Immature natural killer cell (primary cell): ENCODE results near the gene NFAM1. TPM values are rescaled to one million over a fixed set of nuclear protein-coding genes. Genes with fewer than 3 reads are reported as not detected.

ENCODE experiments used
- DNase-seq, 3 donors: peaks; one replicate each; pipeline ENCODE4 v3.0.0; 2022; ENCODE audit warnings: mixed read lengths in 1 of 3
- H3K27ac Mint-ChIP-seq, 6 donors: one replicate each; pipeline ENCODE4 v1.8.0; 2020; ENCODE audit warnings: mixed read lengths in 6 of 6, mild to moderate bottlenecking in 5 of 6, inconsistent platforms in 4 of 6, moderate library complexity in 3 of 6
- H3K27me3 Mint-ChIP-seq, 3 donors: one replicate each; pipeline ENCODE4 v1.8.0; 2020 to 2021; ENCODE audit warnings: low read depth in 3 of 3, mild to moderate bottlenecking in 3 of 3, mixed read lengths in 3 of 3, moderate library complexity in 3 of 3, inconsistent platforms in 1 of 3
- H3K36me3 Mint-ChIP-seq, 3 donors: one replicate each; pipeline ENCODE4 v1.8.0; 2020; ENCODE audit warnings: mixed read lengths in 3 of 3, inconsistent platforms in 2 of 3, mild to moderate bottlenecking in 2 of 3
- H3K4me1 Mint-ChIP-seq, 2 donors: one replicate each; pipeline ENCODE4 v1.8.0; 2020; ENCODE audit warnings: inconsistent platforms in 2 of 2, mild to moderate bottlenecking in 2 of 2, mixed read lengths in 2 of 2, moderate library complexity in 1 of 2
- H3K4me3 Mint-ChIP-seq, 5 donors: one replicate each; pipeline ENCODE4 v1.8.0; 2020; ENCODE audit warnings: mild to moderate bottlenecking in 5 of 5, mixed read lengths in 5 of 5, inconsistent platforms in 3 of 5, moderate library complexity in 3 of 5
- H3K9me3 Mint-ChIP-seq, 6 donors: one replicate each; pipeline ENCODE4 v1.8.0; 2020; ENCODE audit warnings: mild to moderate bottlenecking in 6 of 6, mixed read lengths in 6 of 6, inconsistent platforms in 4 of 6, moderate library complexity in 3 of 6
- polyA plus RNA-seq, 3 donors: library from polyadenylated mRNA; unstranded; fragments of 300-500 nt; fragmentation: Illumina TruSeq; gene quantifications; one replicate each; pipeline ENCODE4 v1.2.3, GENCODE V29; 2021

The NFAM1 gene
- polyA plus RNA-seq, 3 donors from 2014 or later, result 0.13 to 0.30 TPM; not detected in 1

- no peaks in the 10 kb centered on the region for H3K4me1 Mint-ChIP-seq
- no peaks in the 10 kb centered on the region for H3K36me3 Mint-ChIP-seq
- no peak for DNase-seq
- H3K27ac Mint-ChIP-seq, result no peak overlapping the region
- peaks cover 7 to 19% (median 7%) of the 10 kb centered on the region in 3 donors for H3K27me3 Mint-ChIP-seq
- no peak overlapping the region for H3K4me3 Mint-ChIP-seq
- H3K9me3 Mint-ChIP-seq, result no peaks in the 10 kb centered on the region
Measured at GRCh38 chr22:42361523-42361922, 70.7 kb downstream of the NFAM1 start.

- Mint-ChIP-seq H3K36me3 (no peaks in the 10 kb centered on the region), H3K9me3 (no peaks in the 10 kb centered on the region), H3K27me3 (peaks cover 4 to 9% (median 8%) of the 10 kb centered on the region in 3 donors), H3K4me1 (no peaks in the 10 kb centered on the region), H3K4me3 (no peak overlapping the region), H3K27ac (no peak overlapping the region)
- DNase-seq, result no peak
Measured at GRCh38 chr22:42360348-42360747, 71.9 kb downstream of the NFAM1 start.

GRCh38 chr22:42358643-42359558 is 73.3 kb downstream of the NFAM1 start:
- H3K36me3 Mint-ChIP-seq, result no peaks in the 10 kb centered on the region
- DNase-seq, result no peak
- no peaks in the 10 kb centered on the region for H3K9me3 Mint-ChIP-seq
- H3K4me3 Mint-ChIP-seq, result no peak overlapping the region
- H3K4me1 Mint-ChIP-seq, result no peaks in the 10 kb centered on the region
- H3K27ac Mint-ChIP-seq, result no peak overlapping the region
- H3K27me3 Mint-ChIP-seq, result peaks cover 5 to 9% (median 6%) of the 10 kb centered on the region in 3 donors

- no peak for DNase-seq
- no peaks in the 10 kb centered on the region for H3K36me3 Mint-ChIP-seq
- H3K9me3 Mint-ChIP-seq, result no peaks in the 10 kb centered on the region
- no peak overlapping the region for H3K27ac Mint-ChIP-seq
- H3K27me3 Mint-ChIP-seq, result peaks cover 5 to 9% (median 6%) of the 10 kb centered on the region in 3 donors
- no peak overlapping the region for H3K4me3 Mint-ChIP-seq
- no peaks in the 10 kb centered on the region for H3K4me1 Mint-ChIP-seq
Measured at GRCh38 chr22:42357634-42358296, 74.4 kb downstream of the NFAM1 start.

GRCh38 chr22:42357221-42357620 is 75.0 kb downstream of the NFAM1 start:
- Mint-ChIP-seq H3K4me3 (no peak overlapping the region), H3K27me3 (peaks cover 3 to 7% (median 5%) of the 10 kb centered on the region in 3 donors), H3K4me1 (no peaks in the 10 kb centered on the region), H3K9me3 (no peaks in the 10 kb centered on the region), H3K27ac (no peak overlapping the region), H3K36me3 (no peaks in the 10 kb centered on the region)
- DNase-seq, result no peak

- H3K4me3 Mint-ChIP-seq, result no peak overlapping the region
- no peak overlapping the region for H3K27ac Mint-ChIP-seq
- no peak for DNase-seq
- no peaks in the 10 kb centered on the region for H3K36me3 Mint-ChIP-seq
- H3K9me3 Mint-ChIP-seq, result no peaks in the 10 kb centered on the region
- H3K4me1 Mint-ChIP-seq, result no peaks in the 10 kb centered on the region
- peaks cover 2 to 6% (median 6%) of the 10 kb centered on the region in 3 donors for H3K27me3 Mint-ChIP-seq
Measured at GRCh38 chr22:42356533-42356932, 75.7 kb downstream of the NFAM1 start.

- peaks cover 0 to 6% (median 2%) of the 10 kb centered on the region in 3 donors for H3K27me3 Mint-ChIP-seq
- no peaks in the 10 kb centered on the region for H3K36me3 Mint-ChIP-seq
- no peaks in the 10 kb centered on the region for H3K9me3 Mint-ChIP-seq
- DNase-seq, result no peak
- peak overlapping the region in 1 of 6 donors; percentile 55 for H3K27ac Mint-ChIP-seq
- H3K4me3 Mint-ChIP-seq, result no peak overlapping the region
- no peaks in the 10 kb centered on the region for H3K4me1 Mint-ChIP-seq
Measured at GRCh38 chr22:42353883-42354727, 78.1 kb downstream of the NFAM1 start.

- Mint-ChIP-seq H3K27ac (no peak overlapping the region), H3K4me3 (no peak overlapping the region), H3K36me3 (no peaks in the 10 kb centered on the region), H3K27me3 (peaks cover 0 to 5% (median 2%) of the 10 kb centered on the region in 3 donors), H3K9me3 (no peaks in the 10 kb centered on the region), H3K4me1 (no peaks in the 10 kb centered on the region)
- DNase-seq, result no peak
Measured at GRCh38 chr22:42350373-42350772, 81.8 kb downstream of the NFAM1 start.

- no peak for DNase-seq
- Mint-ChIP-seq H3K4me1 (peaks cover 0 to 2% of the 10 kb centered on the region in 2 donors), H3K4me3 (no peak overlapping the region), H3K9me3 (no peaks in the 10 kb centered on the region), H3K27me3 (peaks cover 2 to 7% (median 3%) of the 10 kb centered on the region in 3 donors), H3K27ac (no peak overlapping the region), H3K36me3 (no peaks in the 10 kb centered on the region)
Measured at GRCh38 chr22:42347281-42347824, 84.8 kb downstream of the NFAM1 start.

- H3K4me3 Mint-ChIP-seq, result no peak overlapping the region
- no peak for DNase-seq
- no peak overlapping the region for H3K27ac Mint-ChIP-seq
- H3K36me3 Mint-ChIP-seq, result no peaks in the 10 kb centered on the region
- H3K4me1 Mint-ChIP-seq, result peaks cover 0 to 3% of the 10 kb centered on the region in 2 donors
- peaks cover 4 to 8% (median 6%) of the 10 kb centered on the region in 3 donors for H3K27me3 Mint-ChIP-seq
- H3K9me3 Mint-ChIP-seq, result no peaks in the 10 kb centered on the region
Measured at GRCh38 chr22:42346722-42347121, 85.5 kb downstream of the NFAM1 start.

- no peak for DNase-seq
- no peaks in the 10 kb centered on the region for H3K9me3 Mint-ChIP-seq
- H3K27me3 Mint-ChIP-seq, result peaks cover 4 to 8% (median 6%) of the 10 kb centered on the region in 3 donors
- H3K36me3 Mint-ChIP-seq, result no peaks in the 10 kb centered on the region
- peaks cover 0 to 3% of the 10 kb centered on the region in 2 donors for H3K4me1 Mint-ChIP-seq
- H3K4me3 Mint-ChIP-seq, result peak overlapping the region in 3 of 5 donors; percentile 23 to 42 (median 32)
- no peak overlapping the region for H3K27ac Mint-ChIP-seq
Measured at GRCh38 chr22:42345458-42345857, 86.7 kb downstream of the NFAM1 start.

- Mint-ChIP-seq H3K9me3 (no peaks in the 10 kb centered on the region), H3K27ac (no peak overlapping the region), H3K4me3 (peak overlapping the region; percentile 27 to 50 (median 35)), H3K36me3 (no peaks in the 10 kb centered on the region), H3K27me3 (peaks cover 6 to 8% (median 6%) of the 10 kb centered on the region in 3 donors), H3K4me1 (peaks cover 0 to 3% of the 10 kb centered on the region in 2 donors)
- no peak for DNase-seq
Measured at GRCh38 chr22:42344361-42344905, 87.8 kb downstream of the NFAM1 start.

GRCh38 chr22:42343531-42344081 is 88.6 kb downstream of the NFAM1 start:
- H3K27ac Mint-ChIP-seq, result no peak overlapping the region
- H3K9me3 Mint-ChIP-seq, result no peaks in the 10 kb centered on the region
- no peaks in the 10 kb centered on the region for H3K36me3 Mint-ChIP-seq
- no peak for DNase-seq
- H3K4me3 Mint-ChIP-seq, result no peak overlapping the region
- H3K27me3 Mint-ChIP-seq, result peaks cover 6 to 11% (median 8%) of the 10 kb centered on the region in 3 donors
- peaks cover 0 to 3% of the 10 kb centered on the region in 2 donors for H3K4me1 Mint-ChIP-seq
